GM12878 (cell line): ENCODE data around the gene FAM53B. TPM values are rescaled to one million over a fixed set of nuclear protein-coding genes. Genes with fewer than 3 reads are reported as not detected.

Source experiments
- ATAC-seq: fragments of 200-7000 bp; cut with Tn5 transposase; 3 replicates; pipeline ENCODE4 v1.9.1; 2020; ENCODE audit warnings: mild to moderate bottlenecking, moderate library complexity
- BruUV-seq: library from RNA; stranded (reverse); fragments of 400-500 nt; replicated peaks from 2 replicates; lab custom pipeline; 2021; lab: Mats Ljungman, UMichigan
- CTCF ChIA-PET: fragments of 300-600 bp; sonication (Branson Sonifier 250); formaldehyde crosslinking; extraction: SDS; loops from one replicate; lab custom pipeline; 2021; ENCODE audit warnings: inconsistent platforms; lab: Yijun Ruan, JAX
- POLR2A ChIA-PET: fragments of 350-600 bp; formaldehyde crosslinking; extraction: SDS; loops from one replicate; lab custom pipeline; 2021; ENCODE audit warnings: inconsistent platforms; lab: Charles Lee
- RAD21 ChIA-PET: fragments of 300-600 bp; sonication (Branson Sonifier 250); formaldehyde crosslinking; loops from one replicate; lab custom pipeline; 2023; ENCODE audit warnings: antibody characterized with exemption; ENCODE audit not compliant: unreplicated experiment; lab: Charles Lee
- SMC1A ChIA-PET: fragments of 300-600 bp; sonication (Branson Sonifier 250); formaldehyde crosslinking; loops from one replicate; lab custom pipeline; 2023; ENCODE audit not compliant: unreplicated experiment, uncharacterized antibody; lab: Charles Lee
- DNase-seq: peaks from one replicate; pipeline ENCODE4 v3.0.0-alpha.2; 2011; ENCODE audit warnings: low read depth, low spot score
- FAIRE-seq: peaks from 3 replicates; lab custom pipeline; 2011; peaks lifted over from hg19 to GRCh38; lab: Jason Lieb, UNC
- H2AFZ ChIP-seq: 2 replicates; pipeline ENCODE4 v1.6.0; 2011; ENCODE audit warnings: low read depth, low read length, control low read depth; ENCODE audit not compliant: control insufficient read depth
- H3K27ac ChIP-seq: 2 replicates; pipeline ENCODE4 v1.5.1; 2011; ENCODE audit warnings: control low read depth; ENCODE audit not compliant: control insufficient read depth, insufficient read depth
- H3K27me3 ChIP-seq, 2 experiments: replicated peaks in 1 of 2; 2 replicates each; pipeline versions ENCODE4 v1.6.0 to v1.6.1; 2011; ENCODE audit warnings: low read length in 1 of 2; ENCODE audit not compliant: control insufficient read depth in 2 of 2, insufficient read depth in 2 of 2
- H3K36me3 ChIP-seq, 2 experiments: 2 replicates each; pipeline ENCODE4 v1.5.1; 2011; ENCODE audit warnings: low read length in 1 of 2; ENCODE audit not compliant: control insufficient read depth in 2 of 2, insufficient read depth in 2 of 2
- H3K4me1 ChIP-seq: 2 replicates; pipeline ENCODE4 v1.6.1; 2011; ENCODE audit warnings: mild to moderate bottlenecking, low read length, moderate library complexity, mixed read lengths; ENCODE audit not compliant: control insufficient read depth, insufficient read depth
- H3K4me2 ChIP-seq: 2 replicates; pipeline ENCODE4 v1.6.0; 2011; ENCODE audit warnings: control low read depth; ENCODE audit not compliant: control insufficient read depth, insufficient read depth
- H3K4me3 ChIP-seq: fragments of 200-600 bp; sonication (generic); 2 replicates; pipeline ENCODE4 v1.5.1; 2016
- H3K79me2 ChIP-seq: 2 replicates; pipeline ENCODE4 v1.6.0; 2011; ENCODE audit warnings: low read length; ENCODE audit not compliant: control insufficient read depth, insufficient read depth
- H3K9ac ChIP-seq: 2 replicates; pipeline ENCODE4 v1.8.0; 2011; ENCODE audit warnings: low read length, control low read depth, mixed read lengths; ENCODE audit not compliant: control insufficient read depth, insufficient read depth
- H3K9me3 ChIP-seq: replicated peaks from 3 replicates; pipeline ENCODE4 v1.5.1; 2011; ENCODE audit warnings: mild to moderate bottlenecking, low read length; ENCODE audit not compliant: control insufficient read depth, insufficient read depth
- H4K20me1 ChIP-seq: 2 replicates; pipeline ENCODE4 v1.6.0; 2011; ENCODE audit not compliant: control insufficient read depth, insufficient read depth
- BCLAF1 ChIP-seq: fragments of 450-650 bp; IDR thresholded peaks from 2 replicates; pipeline ENCODE4 v1.6.1; 2017; ENCODE audit warnings: antibody characterized with exemption, mild to moderate bottlenecking, moderate library complexity
- ELK1 ChIP-seq: IDR thresholded peaks from 2 replicates; pipeline ENCODE4 v1.6.1; 2012; ENCODE audit warnings: low read depth, low read length, improper control_type of control experiment
- JUNB ChIP-seq: IDR thresholded peaks from 2 replicates; pipeline ENCODE4 v1.6.1; 2016; ENCODE audit warnings: antibody characterized with exemption, mild to moderate bottlenecking
- KLF5 ChIP-seq: fragments of 450-650 bp; IDR thresholded peaks from 2 replicates; pipeline ENCODE4 v1.6.1; 2014; ENCODE audit warnings: mild to moderate bottlenecking; ENCODE audit not compliant: partially characterized antibody
- STAT1 ChIP-seq: fragments of 450-650 bp; conservative IDR thresholded peaks from 2 replicates; pipeline ENCODE4 v1.6.1; 2014; ENCODE audit warnings: antibody characterized with exemption, mild to moderate bottlenecking
- WGBS: methylation state at CpG from one replicate; pipeline ENCODE4 v1.1.6; 2016; ENCODE audit warnings: low lambda C conversion rate; ENCODE audit not compliant: insufficient replicate concordance, insufficient coverage; ENCODE audit errors: missing lambda C conversion rate; 5-methylcytosine and 5-hydroxymethylcytosine counted together
- in situ Hi-C: fragments of 300-500 bp; cut with MboI; formaldehyde crosslinking; loops from 9 replicates; pipeline ENCODE4 v1.14.3; 2018; ENCODE audit warnings: mixed read lengths
- intact Hi-C: fragments of 100-400 bp; cut with micrococcal nuclease; formaldehyde crosslinking; loops from one replicate; pipeline ENCODE4 v1.14.2; 2022; ENCODE audit not compliant: unreplicated experiment
- polyA plus RNA-seq, 11 experiments: library from polyadenylated mRNA; depleted of rRNA in 4 of 11; unstranded in 6 of 11; stranded (reverse) in 5 of 11; fragments of >200 nt; fragmentation: Nextera tagmentation in 4 of 11; fragmentation: Illumina TruSeq in 1 of 11; extraction: Ambion mirVana in 4 of 11; extraction: Trizol in 1 of 11; gene quantifications; 1 replicate in 1 of 11; 2 replicates in 10 of 11; pipeline versions ENCODE4 v1.2.1 to v1.2.3, GENCODE V29; 2011 to 2016; ENCODE audit warnings: inconsistent platforms in 2 of 11, missing spikeins in 2 of 11, low read depth in 1 of 11
- total RNA-seq, 4 experiments: library from RNA; depleted of rRNA in 3 of 4; stranded (reverse); fragments of >200 nt in 3 of 4; fragmentation: Illumina TruSeq in 1 of 4; extraction: Trizol in 1 of 4; gene quantifications; 2 replicates each; pipeline versions ENCODE4 v1.2.1 to v1.2.3, GENCODE V29; 2013 to 2021

Gene FAM53B
- total and polyA plus RNA-seq, 10 of the 15 experiments (the other 5 are each of a cell fraction or from before 2014, with no cell fraction given): 0.05 to 26.3 (median 8.1) TPM

- POLR2A ChIA-PET: interaction anchor here (1.3 to 1.6 kb wide), 2 partner anchors 9 to 11 kb away, joined by 5 read pairs; no protein-coding TSS in a partner anchor
- Histone ChIP-seq H3K9me3 (no peaks in the 10 kb centered on the region), H3K4me1 (no peaks in the 10 kb centered on the region; the same call in 1 of the 2 replicates), H3K36me3 (peaks cover 5 to 20% of the 10 kb centered on the region in 2 experiments; a peak in 3 of 4 replicates), H3K4me3 (no peak overlapping the region), H3K79me2 (peaks cover 2% of the 10 kb centered on the region), H2AFZ (no peak overlapping the region), H3K27me3 (no peaks in the 10 kb centered on the region), H4K20me1 (no peaks in the 10 kb centered on the region), H3K9ac (no peak overlapping the region), H3K27ac (no peak overlapping the region), H3K4me2 (no peak overlapping the region)
- BruUV-seq: no TSS peak
- TF ChIP-seq STAT1 (no peak), KLF5 (no peak), ELK1 (no peak), BCLAF1 (no peak), JUNB (no peak)
- CTCF ChIA-PET: interaction anchor here (1.0 to 4.6 kb wide), 3 partner anchors 10 to 121 kb away, joined by 3 to 26 read pairs (median 3); no protein-coding TSS in a partner anchor
- SMC1A ChIA-PET: interaction anchor here (1.4 to 5.0 kb wide), 3 partner anchors 11 to 33 kb away, joined by 3 to 38 read pairs (median 6); no protein-coding TSS in a partner anchor
- DNase-seq: no peak
- intact Hi-C loops: no loop called here
- in situ Hi-C loops: no loop called here
- RAD21 ChIA-PET: interaction anchor here (0.6 to 14.0 kb wide), 7 partner anchors 11 to 183 kb away, joined by 3 to 266 read pairs (median 4); no protein-coding TSS in a partner anchor
- no peak for ATAC-seq
- WGBS: 59% methylated on average over 9 of the region's 9 CpGs
- no peak for FAIRE-seq
Measured at GRCh38 chr10:124708246-124708779, 35.9 kb downstream of the FAM53B start.
